Activated naive CD8-positive, alpha-beta T cell treated with anti-CD3 and anti-CD28 coated beads for 36 hours (primary cell): ENCODE results near the gene CDH22. TPM values are rescaled to one million over a fixed set of nuclear protein-coding genes. Genes with fewer than 3 reads are reported as not detected.

Experiments
- DNase-seq: peaks from one replicate; pipeline ENCODE4 v3.0.0; 2021
- H3K27ac Mint-ChIP-seq: one replicate; pipeline ENCODE4 v1.8.0; 2022; ENCODE audit warnings: mild to moderate bottlenecking, moderate library complexity, mixed read lengths
- H3K27me3 Mint-ChIP-seq: one replicate; pipeline ENCODE4 v1.8.0; 2022; ENCODE audit warnings: mild to moderate bottlenecking, mixed read lengths
- H3K36me3 Mint-ChIP-seq: one replicate; pipeline ENCODE4 v1.8.0; 2021; ENCODE audit warnings: mild to moderate bottlenecking, mixed read lengths
- H3K4me1 Mint-ChIP-seq: one replicate; pipeline ENCODE4 v1.8.0; 2021; ENCODE audit warnings: mixed read lengths
- H3K4me3 Mint-ChIP-seq: one replicate; pipeline ENCODE4 v1.8.0; 2022; ENCODE audit warnings: mild to moderate bottlenecking, moderate library complexity, mixed read lengths
- H3K9me3 Mint-ChIP-seq: one replicate; pipeline ENCODE4 v1.8.0; 2022; ENCODE audit warnings: mixed read lengths
- total RNA-seq, 2 experiments: library from RNA; stranded (reverse); gene quantifications; one replicate each; pipeline ENCODE4 v1.2.3, GENCODE V29; 2021

Gene CDH22
- total RNA-seq, 2 experiments from 2014 or later = 0.12 TPM; not detected in 1

GRCh38 chr20:46349035-46349741 is 40.9 kb upstream of the CDH22 start:
- Mint-ChIP-seq H3K36me3 (peaks cover 5% of the 10 kb centered on the region), H3K9me3 (no peaks in the 10 kb centered on the region), H3K27ac (no peak overlapping the region), H3K4me3 (no peak overlapping the region), H3K27me3 (no peaks in the 10 kb centered on the region), H3K4me1 (peaks cover 16% of the 10 kb centered on the region)
- peak; percentile 48 for DNase-seq

GRCh38 chr20:46347841-46348803 is 39.8 kb upstream of the CDH22 start:
- no peaks in the 10 kb centered on the region for H3K27me3 Mint-ChIP-seq
- H3K4me3 Mint-ChIP-seq = no peak overlapping the region
- no peak for DNase-seq
- H3K9me3 Mint-ChIP-seq = no peaks in the 10 kb centered on the region
- H3K4me1 Mint-ChIP-seq = peaks cover 21% of the 10 kb centered on the region
- H3K27ac Mint-ChIP-seq = no peak overlapping the region
- peaks cover 5% of the 10 kb centered on the region for H3K36me3 Mint-ChIP-seq

- H3K27ac Mint-ChIP-seq = no peak overlapping the region
- peaks cover 27% of the 10 kb centered on the region for H3K4me1 Mint-ChIP-seq
- H3K27me3 Mint-ChIP-seq = no peaks in the 10 kb centered on the region
- no peaks in the 10 kb centered on the region for H3K36me3 Mint-ChIP-seq
- H3K4me3 Mint-ChIP-seq = no peak overlapping the region
- H3K9me3 Mint-ChIP-seq = no peaks in the 10 kb centered on the region
- no peak for DNase-seq
These were observed 38.5 kb upstream of the CDH22 start for GRCh38 chr20:46346770-46347169.

- peaks cover 16% of the 10 kb centered on the region for H3K4me1 Mint-ChIP-seq
- H3K4me3 Mint-ChIP-seq = no peak overlapping the region
- no peaks in the 10 kb centered on the region for H3K9me3 Mint-ChIP-seq
- DNase-seq = no peak
- peaks cover 4% of the 10 kb centered on the region for H3K27me3 Mint-ChIP-seq
- no peaks in the 10 kb centered on the region for H3K36me3 Mint-ChIP-seq
- H3K27ac Mint-ChIP-seq = no peak overlapping the region
These were observed 36.3 kb upstream of the CDH22 start for GRCh38 chr20:46344488-46345162.

GRCh38 chr20:46343975-46344357 is 35.7 kb upstream of the CDH22 start:
- Mint-ChIP-seq H3K4me1 (peaks cover 13% of the 10 kb centered on the region), H3K9me3 (no peaks in the 10 kb centered on the region), H3K27ac (no peak overlapping the region), H3K27me3 (peaks cover 4% of the 10 kb centered on the region), H3K36me3 (no peaks in the 10 kb centered on the region), H3K4me3 (peak overlapping the region; percentile 44)
- DNase-seq = no peak

GRCh38 chr20:46343348-46343974 is 35.2 kb upstream of the CDH22 start:
- Mint-ChIP-seq H3K4me1 (peaks cover 13% of the 10 kb centered on the region), H3K36me3 (no peaks in the 10 kb centered on the region), H3K27me3 (peaks cover 4% of the 10 kb centered on the region), H3K9me3 (no peaks in the 10 kb centered on the region), H3K4me3 (peak overlapping the region; percentile 59), H3K27ac (no peak overlapping the region)
- DNase-seq = no peak

- no peak for DNase-seq
- H3K4me3 Mint-ChIP-seq = peak overlapping the region; percentile 59
- peaks cover 13% of the 10 kb centered on the region for H3K4me1 Mint-ChIP-seq
- H3K27me3 Mint-ChIP-seq = peaks cover 4% of the 10 kb centered on the region
- H3K36me3 Mint-ChIP-seq = no peaks in the 10 kb centered on the region
- H3K27ac Mint-ChIP-seq = peak overlapping the region; percentile 9
- no peaks in the 10 kb centered on the region for H3K9me3 Mint-ChIP-seq
These were observed 34.4 kb upstream of the CDH22 start for GRCh38 chr20:46342451-46343347.

GRCh38 chr20:46342010-46342378 is 33.7 kb upstream of the CDH22 start:
- no peaks in the 10 kb centered on the region for H3K36me3 Mint-ChIP-seq
- H3K4me1 Mint-ChIP-seq = peaks cover 13% of the 10 kb centered on the region
- no peak for DNase-seq
- H3K9me3 Mint-ChIP-seq = no peaks in the 10 kb centered on the region
- H3K4me3 Mint-ChIP-seq = no peak overlapping the region
- peaks cover 4% of the 10 kb centered on the region for H3K27me3 Mint-ChIP-seq
- H3K27ac Mint-ChIP-seq = no peak overlapping the region

- Mint-ChIP-seq H3K4me3 (no peak overlapping the region), H3K27me3 (peaks cover 4% of the 10 kb centered on the region), H3K27ac (no peak overlapping the region)
These were observed 33.0 kb upstream of the CDH22 start for GRCh38 chr20:46341074-46342009.

GRCh38 chr20:46339037-46339436 is 30.7 kb upstream of the CDH22 start:
- Mint-ChIP-seq H3K27ac (no peak overlapping the region), H3K4me1 (peaks cover 11% of the 10 kb centered on the region), H3K4me3 (no peak overlapping the region), H3K36me3 (no peaks in the 10 kb centered on the region), H3K27me3 (peaks cover 14% of the 10 kb centered on the region), H3K9me3 (no peaks in the 10 kb centered on the region)
- no peak for DNase-seq

More at GRCh38 chr20:46341074-46342009, 33.0 kb upstream of the CDH22 start:
- Mint-ChIP-seq H3K4me1 (peaks cover 13% of the 10 kb centered on the region), H3K9me3 (no peaks in the 10 kb centered on the region), H3K36me3 (no peaks in the 10 kb centered on the region)
- no peak for DNase-seq

- peaks cover 17% of the 10 kb centered on the region for H3K27me3 Mint-ChIP-seq
- H3K4me1 Mint-ChIP-seq = no peaks in the 10 kb centered on the region
- no peak overlapping the region for H3K27ac Mint-ChIP-seq
- DNase-seq = no peak
- no peak overlapping the region for H3K4me3 Mint-ChIP-seq
- no peaks in the 10 kb centered on the region for H3K9me3 Mint-ChIP-seq
- no peaks in the 10 kb centered on the region for H3K36me3 Mint-ChIP-seq
These were observed 28.4 kb upstream of the CDH22 start for GRCh38 chr20:46336735-46337134.

GRCh38 chr20:46334303-46334904 is 26.1 kb upstream of the CDH22 start:
- H3K9me3 Mint-ChIP-seq = no peaks in the 10 kb centered on the region
- H3K4me1 Mint-ChIP-seq = no peaks in the 10 kb centered on the region
- DNase-seq = no peak
- H3K36me3 Mint-ChIP-seq = no peaks in the 10 kb centered on the region
- H3K4me3 Mint-ChIP-seq = no peak overlapping the region
- H3K27ac Mint-ChIP-seq = no peak overlapping the region
- peaks cover 26% of the 10 kb centered on the region for H3K27me3 Mint-ChIP-seq
